Mesendoderm (in vitro differentiated cells): ENCODE results near the gene MUC2.

Experiments used
- DNase-seq: peaks from one replicate; pipeline ENCODE4 v3.0.0; 2013
- H2AK5ac ChIP-seq: 2 replicates; pipeline ENCODE4 v1.6.1; 2013; ENCODE audit warnings: low read length, inconsistent platforms
- H2BK120ac ChIP-seq: 2 replicates; pipeline ENCODE4 v1.6.1; 2013; ENCODE audit warnings: low read depth, mild to moderate bottlenecking, low read length, moderate library complexity, mixed read lengths
- H2BK15ac ChIP-seq: replicated peaks from 2 replicates; pipeline ENCODE4 v1.6.1; 2013; ENCODE audit warnings: low read depth, mild to moderate bottlenecking, moderate library complexity
- H2BK5ac ChIP-seq: 2 replicates; pipeline ENCODE4 v1.6.1; 2013; ENCODE audit warnings: low read length, inconsistent platforms
- H3K18ac ChIP-seq: 2 replicates; pipeline ENCODE4 v1.6.1; 2013; ENCODE audit warnings: mild to moderate bottlenecking, low read length, mixed read lengths
- H3K23ac ChIP-seq: one replicate; pipeline ENCODE4 v1.6.1; 2013; ENCODE audit warnings: low read length
- H3K27ac ChIP-seq: 2 replicates; pipeline ENCODE4 v1.5.1; 2013; ENCODE audit warnings: low read depth, mild to moderate bottlenecking, inconsistent platforms, low read length, moderate library complexity
- H3K27me3 ChIP-seq: 2 replicates; pipeline ENCODE4 v1.6.1; 2013; ENCODE audit warnings: low read length, control low read depth, mild to moderate bottlenecking, inconsistent platforms; ENCODE audit not compliant: insufficient read depth, poor library complexity
- H3K36me3 ChIP-seq: 2 replicates; pipeline ENCODE4 v1.6.1; 2013; ENCODE audit warnings: low read length, inconsistent platforms; ENCODE audit not compliant: control insufficient read depth, insufficient read depth
- H3K4ac ChIP-seq: one replicate; pipeline ENCODE4 v1.6.1; 2013; ENCODE audit warnings: low read depth, mild to moderate bottlenecking, low read length, moderate library complexity
- H3K4me1 ChIP-seq: 2 replicates; pipeline ENCODE4 v1.6.1; 2013; ENCODE audit warnings: low read depth, low read length, inconsistent platforms; ENCODE audit not compliant: control insufficient read depth
- H3K4me2 ChIP-seq: 2 replicates; pipeline ENCODE4 v1.6.1; 2013; ENCODE audit warnings: low read length
- H3K4me3 ChIP-seq: 2 replicates; pipeline ENCODE4 v1.5.1; 2013; ENCODE audit warnings: mild to moderate bottlenecking, low read length
- H3K56ac ChIP-seq: one replicate; pipeline ENCODE4 v1.6.1; 2013; ENCODE audit warnings: low read length
- H3K79me1 ChIP-seq: 2 replicates; pipeline ENCODE4 v1.6.1; 2013; ENCODE audit warnings: low read length, inconsistent platforms
- H3K79me2 ChIP-seq: 2 replicates; pipeline ENCODE4 v1.6.1; 2013; ENCODE audit warnings: mild to moderate bottlenecking, low read length; ENCODE audit not compliant: control insufficient read depth, insufficient read depth
- H3K9ac ChIP-seq: 2 replicates; pipeline ENCODE4 v1.6.1; 2013; ENCODE audit warnings: low read length, inconsistent platforms
- H4K5ac ChIP-seq: one replicate; pipeline ENCODE4 v1.6.1; 2013; ENCODE audit warnings: low read length
- H4K8ac ChIP-seq: one replicate; pipeline ENCODE4 v1.6.1; 2013; ENCODE audit warnings: low read depth, mild to moderate bottlenecking, control low read depth, low read length, moderate library complexity
- WGBS: extraction: QIAGEN DNeasy Blood & Tissue Kit; methylation state at CpG from one replicate; pipeline ENCODE4 v1.1.7; 2013; ENCODE audit warnings: low lambda C conversion rate, missing lambda C conversion rate; ENCODE audit not compliant: insufficient coverage; ENCODE audit errors: extremely low coverage; 5-methylcytosine and 5-hydroxymethylcytosine counted together

The MUC2 gene

GRCh38 chr11:1038921-1039320, 35.8 kb upstream of the MUC2 start:
- peak overlapping the region; percentile 45 for H3K23ac ChIP-seq
- DNase-seq: no peak
- no peak overlapping the region for H2BK15ac ChIP-seq
- H3K79me2 ChIP-seq: no peaks in the 10 kb centered on the region
- no peak overlapping the region for H3K27ac ChIP-seq
- no CpG with 5 or more reads among the region's 12 CpGs for WGBS
- H3K9ac ChIP-seq: no peak overlapping the region
- no peak overlapping the region for H3K4ac ChIP-seq
- no peak overlapping the region for H3K56ac ChIP-seq
- no peak overlapping the region for H2BK5ac ChIP-seq
- H4K5ac ChIP-seq: no peak overlapping the region
- no peaks in the 10 kb centered on the region for H3K79me1 ChIP-seq
- no peak overlapping the region for H4K8ac ChIP-seq
- H3K27me3 ChIP-seq: no peaks in the 10 kb centered on the region
- H3K18ac ChIP-seq: no peak overlapping the region
- H3K4me2 ChIP-seq: no peak overlapping the region
- H3K4me3 ChIP-seq: no peak overlapping the region
- H3K4me1 ChIP-seq: no peaks in the 10 kb centered on the region
- no peaks in the 10 kb centered on the region for H3K36me3 ChIP-seq
- H2BK120ac ChIP-seq: no peak overlapping the region
- H2AK5ac ChIP-seq: no peak overlapping the region

GRCh38 chr11:1039481-1040427, 34.9 kb upstream of the MUC2 start:
- H2AK5ac ChIP-seq: no peak overlapping the region
- no peak overlapping the region for H3K9ac ChIP-seq
- no peak overlapping the region for H3K56ac ChIP-seq
- no peak overlapping the region for H2BK15ac ChIP-seq
- no peak overlapping the region for H3K18ac ChIP-seq
- H3K23ac ChIP-seq: no peak overlapping the region
- H3K4me1 ChIP-seq: no peaks in the 10 kb centered on the region
- H3K36me3 ChIP-seq: no peaks in the 10 kb centered on the region
- no peak overlapping the region for H3K4ac ChIP-seq
- DNase-seq: no peak
- no CpG with 5 or more reads among the region's 32 CpGs for WGBS
- H3K27ac ChIP-seq: no peak overlapping the region
- no peak overlapping the region for H4K8ac ChIP-seq
- H3K4me2 ChIP-seq: no peak overlapping the region
- H2BK120ac ChIP-seq: no peak overlapping the region
- H2BK5ac ChIP-seq: no peak overlapping the region
- no peaks in the 10 kb centered on the region for H3K79me1 ChIP-seq
- H3K79me2 ChIP-seq: no peaks in the 10 kb centered on the region
- H3K27me3 ChIP-seq: no peaks in the 10 kb centered on the region
- H3K4me3 ChIP-seq: no peak overlapping the region
- H4K5ac ChIP-seq: no peak overlapping the region

GRCh38 chr11:1040428-1041148, 34.1 kb upstream of the MUC2 start:
- H3K18ac ChIP-seq: no peak overlapping the region
- H2BK5ac ChIP-seq: no peak overlapping the region
- no peak overlapping the region for H2AK5ac ChIP-seq
- no peaks in the 10 kb centered on the region for H3K27me3 ChIP-seq
- H3K79me1 ChIP-seq: no peaks in the 10 kb centered on the region
- H3K79me2 ChIP-seq: no peaks in the 10 kb centered on the region
- H2BK15ac ChIP-seq: no peak overlapping the region
- H3K4me1 ChIP-seq: no peaks in the 10 kb centered on the region
- H3K56ac ChIP-seq: no peak overlapping the region
- no peak overlapping the region for H4K8ac ChIP-seq
- H3K27ac ChIP-seq: no peak overlapping the region
- no peak overlapping the region for H3K4me2 ChIP-seq
- no peaks in the 10 kb centered on the region for H3K36me3 ChIP-seq
- H4K5ac ChIP-seq: no peak overlapping the region
- DNase-seq: no peak
- H3K4me3 ChIP-seq: no peak overlapping the region
- H3K23ac ChIP-seq: no peak overlapping the region
- no peak overlapping the region for H3K9ac ChIP-seq
- H3K4ac ChIP-seq: no peak overlapping the region
- no peak overlapping the region for H2BK120ac ChIP-seq
- no CpG with 5 or more reads among the region's 16 CpGs for WGBS

GRCh38 chr11:1041149-1041467, 33.6 kb upstream of the MUC2 start:
- H4K5ac ChIP-seq: no peak overlapping the region
- H2BK5ac ChIP-seq: no peak overlapping the region
- no peaks in the 10 kb centered on the region for H3K4me1 ChIP-seq
- no peak overlapping the region for H3K9ac ChIP-seq
- H3K27me3 ChIP-seq: no peaks in the 10 kb centered on the region
- no peak overlapping the region for H2BK15ac ChIP-seq
- H2BK120ac ChIP-seq: no peak overlapping the region
- no peaks in the 10 kb centered on the region for H3K36me3 ChIP-seq
- no peak overlapping the region for H4K8ac ChIP-seq
- H3K4me2 ChIP-seq: no peak overlapping the region
- no peak overlapping the region for H3K23ac ChIP-seq
- no peak overlapping the region for H3K4ac ChIP-seq
- no peaks in the 10 kb centered on the region for H3K79me2 ChIP-seq
- DNase-seq: no peak
- no CpG with 5 or more reads among the region's 8 CpGs for WGBS
- H3K56ac ChIP-seq: no peak overlapping the region
- no peak overlapping the region for H3K4me3 ChIP-seq
- H3K18ac ChIP-seq: no peak overlapping the region
- no peak overlapping the region for H2AK5ac ChIP-seq
- H3K27ac ChIP-seq: no peak overlapping the region
- H3K79me1 ChIP-seq: no peaks in the 10 kb centered on the region

GRCh38 chr11:1041471-1041870, 33.2 kb upstream of the MUC2 start:
- no peak overlapping the region for H2AK5ac ChIP-seq
- H3K4me2 ChIP-seq: no peak overlapping the region
- H3K18ac ChIP-seq: no peak overlapping the region
- no peak for DNase-seq
- no peaks in the 10 kb centered on the region for H3K79me2 ChIP-seq
- no peak overlapping the region for H4K8ac ChIP-seq
- no peaks in the 10 kb centered on the region for H3K27me3 ChIP-seq
- no peak overlapping the region for H3K27ac ChIP-seq
- H3K4me3 ChIP-seq: no peak overlapping the region
- no peak overlapping the region for H3K4ac ChIP-seq
- H3K4me1 ChIP-seq: no peaks in the 10 kb centered on the region
- H4K5ac ChIP-seq: no peak overlapping the region
- H3K79me1 ChIP-seq: no peaks in the 10 kb centered on the region
- WGBS: no CpG with 5 or more reads among the region's 9 CpGs
- H2BK120ac ChIP-seq: no peak overlapping the region
- H2BK5ac ChIP-seq: no peak overlapping the region
- no peak overlapping the region for H3K9ac ChIP-seq
- H2BK15ac ChIP-seq: no peak overlapping the region
- no peak overlapping the region for H3K56ac ChIP-seq
- no peak overlapping the region for H3K23ac ChIP-seq
- no peaks in the 10 kb centered on the region for H3K36me3 ChIP-seq
